Bronchial epithelial cell (primary cell): ENCODE measurements around the gene LIN54. TPM values are rescaled to one million over a fixed set of nuclear protein-coding genes. Genes with fewer than 3 reads are reported as not detected.
"Not testable (repeated sequence)": the region's sequence is repeated elsewhere in the genome, so short reads cannot be mapped to it uniquely, and the experiment has no call there.

Source experiments
- DNase-seq: peaks from one replicate; pipeline ENCODE4 v3.0.0-alpha.2; 2010; ENCODE audit warnings: low read depth
- FAIRE-seq: peaks from 2 replicates; lab custom pipeline; 2011; peaks lifted over from hg19 to GRCh38; lab: Jason Lieb, UNC
- H3K27me3 ChIP-seq: 2 replicates; pipeline ENCODE4 v1.5.1; 2011; ENCODE audit warnings: low read length; ENCODE audit not compliant: control insufficient read depth, insufficient read depth
- H3K36me3 ChIP-seq: 2 replicates; pipeline ENCODE4 v1.5.1; 2011; ENCODE audit warnings: low read length; ENCODE audit not compliant: control insufficient read depth, insufficient read depth
- H3K4me3 ChIP-seq: 2 replicates; pipeline ENCODE4 v1.5.1; 2011; ENCODE audit warnings: mild to moderate bottlenecking, low read depth, low read length, control low read depth
- total RNA-seq: library from RNA; depleted of rRNA; stranded (reverse); fragments of >200 nt; gene quantifications from 2 replicates; pipeline ENCODE4 v1.2.1, GENCODE V29; 2014
- TF ChIP-seq, protein P1 (sequence below): IDR thresholded peaks from 2 replicates; pipeline ENCODE4 v1.5.1; 2011; ENCODE audit warnings: mild to moderate bottlenecking, moderate library complexity, low read length, control low read depth, inconsistent platforms; ENCODE audit not compliant: insufficient read depth, severe bottlenecking

Gene LIN54
- total RNA-seq, 1 donor from 2014 or later = 6.6 TPM

DNA sequence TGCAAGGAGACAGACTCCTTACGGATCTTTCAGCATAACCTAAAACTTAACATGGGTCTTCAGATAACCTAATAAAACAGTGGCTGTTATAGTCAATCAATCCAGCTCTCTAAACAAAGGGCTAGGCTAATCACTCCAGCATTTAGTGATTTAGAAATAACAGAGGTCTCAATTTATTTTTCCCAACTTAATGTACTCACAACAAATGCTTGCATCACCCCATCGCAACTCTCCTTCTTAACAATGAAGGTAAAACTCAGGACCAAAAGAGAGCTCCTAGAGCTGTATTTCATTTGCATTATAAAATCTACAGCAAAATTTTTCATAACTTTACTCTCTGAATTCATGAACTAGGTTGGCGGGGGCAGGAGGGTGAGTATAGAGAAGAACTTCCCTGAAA, 1.1 kb downstream of the LIN54 start:
- peak; percentile 6 for DNase-seq
- TF ChIP-seq, protein P1, sequence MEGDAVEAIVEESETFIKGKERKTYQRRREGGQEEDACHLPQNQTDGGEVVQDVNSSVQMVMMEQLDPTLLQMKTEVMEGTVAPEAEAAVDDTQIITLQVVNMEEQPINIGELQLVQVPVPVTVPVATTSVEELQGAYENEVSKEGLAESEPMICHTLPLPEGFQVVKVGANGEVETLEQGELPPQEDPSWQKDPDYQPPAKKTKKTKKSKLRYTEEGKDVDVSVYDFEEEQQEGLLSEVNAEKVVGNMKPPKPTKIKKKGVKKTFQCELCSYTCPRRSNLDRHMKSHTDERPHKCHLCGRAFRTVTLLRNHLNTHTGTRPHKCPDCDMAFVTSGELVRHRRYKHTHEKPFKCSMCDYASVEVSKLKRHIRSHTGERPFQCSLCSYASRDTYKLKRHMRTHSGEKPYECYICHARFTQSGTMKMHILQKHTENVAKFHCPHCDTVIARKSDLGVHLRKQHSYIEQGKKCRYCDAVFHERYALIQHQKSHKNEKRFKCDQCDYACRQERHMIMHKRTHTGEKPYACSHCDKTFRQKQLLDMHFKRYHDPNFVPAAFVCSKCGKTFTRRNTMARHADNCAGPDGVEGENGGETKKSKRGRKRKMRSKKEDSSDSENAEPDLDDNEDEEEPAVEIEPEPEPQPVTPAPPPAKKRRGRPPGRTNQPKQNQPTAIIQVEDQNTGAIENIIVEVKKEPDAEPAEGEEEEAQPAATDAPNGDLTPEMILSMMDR = no peak
- Histone ChIP-seq H3K4me3 (peak overlapping the region; percentile 83), H3K27me3 (no peaks in the 10 kb centered on the region), H3K36me3 (no peaks in the 10 kb centered on the region)
- no peak for FAIRE-seq

DNA sequence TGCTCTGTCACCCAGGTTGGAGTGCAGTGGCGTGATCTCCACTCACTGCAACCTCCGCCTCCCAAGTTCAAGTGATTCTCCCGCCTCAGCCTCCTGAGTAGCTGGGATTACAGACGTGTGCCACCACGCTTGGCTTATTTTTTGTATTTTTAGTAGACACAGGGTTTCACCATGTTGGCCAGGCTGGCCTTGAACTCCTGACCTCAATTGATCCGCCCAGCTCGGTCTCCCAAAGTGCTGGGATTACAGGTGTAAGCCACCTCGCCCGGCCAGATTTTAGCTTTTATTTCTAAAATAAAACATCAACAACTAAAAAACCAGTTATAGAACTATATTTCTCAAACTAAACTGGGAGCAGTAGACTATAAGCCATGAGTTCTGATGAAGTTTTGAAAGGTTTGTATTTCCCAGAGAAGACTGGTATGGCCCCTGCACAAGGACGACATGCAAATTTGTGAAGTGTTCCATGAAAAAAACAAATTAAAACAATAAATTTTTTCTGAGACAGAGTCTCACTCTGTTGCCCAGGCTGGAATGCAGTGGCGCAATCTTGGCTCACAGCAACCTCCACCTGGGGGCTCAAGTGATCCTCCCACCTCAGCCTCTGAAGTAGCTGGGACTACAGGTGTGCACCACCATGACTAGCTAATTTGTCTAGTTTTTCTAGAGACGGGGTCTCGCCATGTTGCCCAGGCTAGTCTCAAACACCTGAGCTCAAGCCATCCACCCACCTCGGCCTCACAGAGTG, 7.4 kb downstream of the LIN54 start:
- not testable (repeated sequence) for FAIRE-seq, H3K27me3 ChIP-seq, DNase-seq, H3K4me3 ChIP-seq, H3K36me3 ChIP-seq

DNA sequence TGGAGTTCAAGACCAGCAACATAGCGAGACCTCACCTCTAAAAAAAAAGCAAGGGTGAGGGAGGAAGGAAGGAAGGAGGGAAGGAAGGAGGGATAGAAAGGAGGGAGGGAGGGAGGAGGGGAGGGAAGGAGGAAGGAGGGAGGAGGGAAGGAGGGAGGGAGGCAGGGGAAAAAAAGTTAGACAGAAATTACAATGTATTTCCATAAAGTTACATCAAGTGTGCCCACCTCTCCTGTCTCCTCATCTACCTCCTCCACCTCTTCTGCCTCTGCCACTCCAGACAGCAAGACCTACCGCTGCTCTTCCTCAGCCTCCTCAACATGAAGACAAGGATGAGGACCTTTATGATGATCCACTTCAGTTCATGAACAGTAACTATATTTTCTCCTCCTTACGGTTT, 8.3 kb downstream of the LIN54 start:
- TF ChIP-seq, protein P1 = no peak
- H3K36me3 ChIP-seq = no peaks in the 10 kb centered on the region
- DNase-seq (no peak), FAIRE-seq (no peak)
- no peaks in the 10 kb centered on the region for H3K27me3 ChIP-seq
- no peak overlapping the region for H3K4me3 ChIP-seq

DNA sequence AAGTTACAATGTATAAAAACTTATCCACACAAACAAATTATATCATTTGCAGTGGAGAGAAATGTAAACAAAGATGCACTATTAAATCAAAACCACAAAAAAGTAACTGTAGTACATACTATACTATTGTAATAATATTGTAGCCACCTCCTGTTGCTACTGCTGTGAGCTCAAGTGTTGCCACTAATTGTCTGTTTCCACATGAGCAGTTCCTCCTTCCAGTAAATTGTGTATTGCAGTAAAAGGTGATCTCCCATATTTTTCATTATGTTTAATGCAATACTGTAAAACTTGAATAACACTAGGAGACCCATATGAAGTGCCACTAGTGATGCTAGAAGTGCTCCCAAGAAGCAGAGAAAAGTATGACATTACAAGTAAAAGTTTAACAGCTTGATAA, 11.7 kb downstream of the LIN54 start:
- Histone ChIP-seq H3K27me3 (no peaks in the 10 kb centered on the region), H3K36me3 (no peaks in the 10 kb centered on the region), H3K4me3 (no peak overlapping the region)
- TF ChIP-seq, protein P1 = no peak
- DNase-seq (no peak), FAIRE-seq (no peak)

DNA sequence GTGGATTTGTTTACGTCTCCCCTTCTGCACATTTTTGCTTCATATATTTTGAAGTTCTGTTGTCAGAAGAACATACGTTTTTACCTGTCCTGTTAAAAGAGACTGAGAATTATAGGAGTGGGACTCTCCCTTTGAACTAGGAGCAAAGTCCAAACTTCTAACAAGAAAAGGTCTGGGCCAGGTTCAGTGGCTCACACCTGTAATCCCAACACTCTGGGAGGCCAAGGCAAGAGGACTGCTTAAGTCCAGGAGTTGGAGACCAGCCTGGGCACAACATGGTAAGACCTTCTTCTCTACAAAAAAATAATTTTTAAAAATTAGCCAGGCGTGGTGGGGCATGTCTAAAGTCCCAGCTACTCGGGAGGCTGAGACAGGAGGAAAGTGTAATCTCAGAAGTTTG, 15.8 kb downstream of the LIN54 start:
- TF ChIP-seq, protein P1 = no peak
- H3K4me3 ChIP-seq = no peak overlapping the region
- no peak for FAIRE-seq
- no peak for DNase-seq
- H3K36me3 ChIP-seq = no peaks in the 10 kb centered on the region
- H3K27me3 ChIP-seq = no peaks in the 10 kb centered on the region

DNA sequence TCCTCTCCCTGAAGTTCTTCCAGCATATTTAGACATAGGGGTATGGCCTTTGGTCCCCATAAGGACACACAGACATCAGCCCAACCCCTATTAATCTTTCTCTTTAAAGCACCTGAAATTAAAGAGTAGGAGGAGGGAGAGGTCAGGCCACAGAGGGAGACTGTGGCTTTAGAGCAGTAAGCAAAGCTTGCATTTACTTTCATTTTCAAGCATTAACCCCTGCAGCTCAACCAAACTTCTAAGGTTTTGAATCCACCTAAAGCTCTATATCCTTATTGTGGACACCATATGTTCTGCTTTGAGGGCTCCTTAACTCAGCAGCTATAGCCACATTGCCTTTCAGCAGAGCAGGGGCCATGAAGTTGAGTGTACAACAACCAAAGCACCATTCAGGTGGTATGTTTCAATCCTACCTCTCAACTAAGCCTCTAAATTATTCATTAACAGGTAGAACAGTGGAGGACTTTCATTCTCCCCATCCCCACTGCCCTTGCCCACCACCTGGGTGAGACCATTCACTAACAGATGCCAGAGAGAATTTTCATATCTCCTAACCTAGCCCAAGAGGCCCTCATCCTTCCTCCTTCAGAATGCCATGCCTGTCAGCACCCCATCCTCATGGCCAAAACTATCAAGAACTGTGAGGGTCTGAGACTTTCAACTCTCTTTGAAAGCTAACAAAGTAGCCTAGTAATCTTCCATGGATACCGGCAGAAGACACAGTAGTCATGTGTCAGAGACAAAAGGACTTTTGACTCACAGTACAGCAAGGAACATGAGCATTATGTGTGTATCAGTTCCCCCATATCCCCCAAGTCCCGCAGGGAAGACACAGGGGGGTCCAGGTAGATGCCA, 20.8 kb downstream of the LIN54 start:
- TF ChIP-seq, protein P1 = no peak
- Histone ChIP-seq H3K36me3 (no peaks in the 10 kb centered on the region), H3K4me3 (no peak overlapping the region), H3K27me3 (no peaks in the 10 kb centered on the region)
- FAIRE-seq (no peak), DNase-seq (no peak)
